Activated CD4-positive, CD25-positive, alpha-beta regulatory T cell (primary cell): ENCODE measurements around the gene FBLIM1.

Source experiments
- DNase-seq, 4 experiments: peaks; one replicate each; lab custom pipeline; 2025; lab: John Stamatoyannopoulos, UW

Gene FBLIM1

GRCh38 chr1:15748690-15749398 lies 9.8 kb upstream of the FBLIM1 start:
- no peak for DNase-seq

GRCh38 chr1:15749399-15750291 lies 8.9 kb upstream of the FBLIM1 start:
- no peak for DNase-seq

GRCh38 chr1:15750924-15751323 lies 7.7 kb upstream of the FBLIM1 start:
- DNase-seq = no peak

GRCh38 chr1:15751717-15752116 lies 6.9 kb upstream of the FBLIM1 start:
- DNase-seq = no peak

GRCh38 chr1:15753776-15754175 lies 4.8 kb upstream of the FBLIM1 start:
- DNase-seq = no peak

GRCh38 chr1:15755021-15755645 lies 3.5 kb upstream of the FBLIM1 start:
- no peak for DNase-seq

- DNase-seq = no peak
Measured at GRCh38 chr1:15755646-15756040, 3.0 kb upstream of the FBLIM1 start.

GRCh38 chr1:15756143-15757015 lies 2.2 kb upstream of the FBLIM1 start:
- no peak for DNase-seq

- no peak for DNase-seq
Measured at GRCh38 chr1:15757016-15757543, 1.5 kb upstream of the FBLIM1 start.

- DNase-seq = no peak
Measured at GRCh38 chr1:15757575-15758342, 836 bp upstream of the FBLIM1 start.

GRCh38 chr1:15758953-15759661 lies 512 bp downstream of the FBLIM1 start:
- no peak for DNase-seq

- DNase-seq = no peak
Measured at GRCh38 chr1:15760520-15761211, 2.1 kb downstream of the FBLIM1 start.

GRCh38 chr1:15761366-15762128 lies 3.0 kb downstream of the FBLIM1 start:
- no peak for DNase-seq

- DNase-seq = no peak
Measured at GRCh38 chr1:15762546-15762945, 4.0 kb downstream of the FBLIM1 start.

GRCh38 chr1:15764269-15764764 lies 5.7 kb downstream of the FBLIM1 start:
- no peak for DNase-seq

GRCh38 chr1:15764890-15765289 lies 6.3 kb downstream of the FBLIM1 start:
- DNase-seq = no peak

- no peak for DNase-seq
Measured at GRCh38 chr1:15765495-15766194, 7.0 kb downstream of the FBLIM1 start.

GRCh38 chr1:15767941-15768340 lies 9.3 kb downstream of the FBLIM1 start:
- no peak for DNase-seq
